Fibroblast of lung (primary cell): Measurements from ENCODE around the gene CNNM3.

Experiments used
- CTCF ChIP-seq, 2 donors: IDR thresholded peaks in 1 of 2; conservative IDR thresholded peaks in 1 of 2; 1 replicate in 1 of 2; 2 replicates in 1 of 2; pipeline ENCODE4 v1.5.1; 2011 to 2012; ENCODE audit warnings: low read length in 2 of 2, control low read depth in 1 of 2, inconsistent platforms in 1 of 2, low read depth in 1 of 2, mild to moderate bottlenecking in 1 of 2
- EZH2 ChIP-seq: IDR thresholded peaks from 2 replicates; pipeline ENCODE4 v1.5.1; 2012; ENCODE audit warnings: low read length, control low read depth, mild to moderate bottlenecking; ENCODE audit errors: missing control alignments

- no peak for TF ChIP-seq CTCF (conservative IDR thresholded peaks at IDR 0.05 in 1 of 2, IDR thresholded peaks at IDR 0.05 in 1 of 2; ENCODE audit: low read depth in 1 of 2, low read length in 2 of 2)
- no peak for TF ChIP-seq EZH2
Observed at GRCh38 chr2:96825057-96825456, 9.0 kb downstream of the CNNM3 start.
